Erythroblast (primary cell): ENCODE results near the gene CA6.

Source experiments
- GATA1 ChIP-seq: IDR thresholded peaks from 2 replicates; pipeline ENCODE4 v1.6.1; 2011; ENCODE audit warnings: low read depth, mild to moderate bottlenecking, control low read depth, low read length, moderate library complexity
- POLR2A ChIP-seq: IDR thresholded peaks from 2 replicates; pipeline ENCODE4 v1.6.1; 2011; ENCODE audit warnings: mild to moderate bottlenecking, low read length

DNA sequence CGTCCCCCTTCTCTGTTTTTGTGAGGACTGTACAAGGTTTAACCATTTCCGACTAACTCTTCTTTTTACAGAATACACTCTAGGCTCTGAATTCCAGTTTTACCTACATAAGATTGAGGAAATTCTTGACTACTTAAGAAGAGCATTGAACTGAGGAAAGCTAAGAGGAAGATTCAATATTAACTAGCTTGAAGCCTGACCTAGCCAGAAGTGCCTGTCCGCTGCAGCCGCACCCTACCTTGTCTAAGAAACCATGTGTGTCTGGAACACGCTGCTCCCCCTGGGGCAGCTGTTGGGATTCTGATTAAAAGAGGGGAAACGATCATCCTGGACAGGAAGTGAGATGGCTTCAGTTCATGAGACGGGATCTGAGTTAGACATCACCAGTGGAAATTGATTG is 28.9 kb downstream of the CA6 start:
- TF ChIP-seq POLR2A (no peak), GATA1 (no peak)
